ENCODE results near the gene ARPC2.

ARPC2 gene

DNA sequence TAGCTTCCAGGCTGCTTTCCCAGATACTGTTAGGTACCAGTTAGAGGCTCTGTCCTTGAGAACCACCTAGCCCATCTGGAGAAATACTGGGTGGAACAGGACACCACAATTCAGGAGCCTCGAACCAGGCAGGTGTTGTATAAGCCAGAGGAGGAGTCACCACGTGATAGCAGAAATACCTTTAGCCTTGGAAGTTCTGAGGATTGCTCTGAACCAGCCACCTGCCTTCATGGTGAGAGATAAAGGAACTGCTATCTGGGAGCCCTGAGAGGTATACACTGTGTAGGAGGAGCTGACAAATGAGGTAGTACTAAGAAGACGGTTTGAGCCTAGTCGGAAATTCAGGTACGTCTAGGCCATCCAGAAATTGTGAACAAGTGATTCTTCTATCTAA is 36.2 kb downstream of the ARPC2 start:
- DNase-seq (ENCODE audit: low read depth in 2 of 3, low spot score in 2 of 3): no peak

DNA sequence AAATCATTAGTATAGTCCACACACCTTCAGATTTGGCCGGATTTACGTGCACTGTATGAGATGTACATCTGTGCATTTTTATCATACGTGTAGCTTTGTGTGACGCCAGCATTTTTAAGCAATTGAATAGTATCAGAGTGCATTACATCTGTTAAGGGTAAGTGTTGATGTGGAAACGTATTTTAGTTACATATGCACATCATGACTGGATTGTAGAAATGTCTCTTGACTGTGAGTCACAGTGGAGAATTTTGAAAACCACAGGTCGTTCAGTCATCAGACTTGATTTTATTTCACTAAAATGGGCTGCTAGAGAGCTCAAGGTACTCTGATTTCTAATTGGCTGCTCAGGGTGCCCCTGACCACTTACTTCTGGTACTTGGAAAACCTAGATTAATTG is 38.5 kb downstream of the ARPC2 start:
- DNase-seq (ENCODE audit: low read depth in 2 of 3, low spot score in 2 of 3): no peak

DNA sequence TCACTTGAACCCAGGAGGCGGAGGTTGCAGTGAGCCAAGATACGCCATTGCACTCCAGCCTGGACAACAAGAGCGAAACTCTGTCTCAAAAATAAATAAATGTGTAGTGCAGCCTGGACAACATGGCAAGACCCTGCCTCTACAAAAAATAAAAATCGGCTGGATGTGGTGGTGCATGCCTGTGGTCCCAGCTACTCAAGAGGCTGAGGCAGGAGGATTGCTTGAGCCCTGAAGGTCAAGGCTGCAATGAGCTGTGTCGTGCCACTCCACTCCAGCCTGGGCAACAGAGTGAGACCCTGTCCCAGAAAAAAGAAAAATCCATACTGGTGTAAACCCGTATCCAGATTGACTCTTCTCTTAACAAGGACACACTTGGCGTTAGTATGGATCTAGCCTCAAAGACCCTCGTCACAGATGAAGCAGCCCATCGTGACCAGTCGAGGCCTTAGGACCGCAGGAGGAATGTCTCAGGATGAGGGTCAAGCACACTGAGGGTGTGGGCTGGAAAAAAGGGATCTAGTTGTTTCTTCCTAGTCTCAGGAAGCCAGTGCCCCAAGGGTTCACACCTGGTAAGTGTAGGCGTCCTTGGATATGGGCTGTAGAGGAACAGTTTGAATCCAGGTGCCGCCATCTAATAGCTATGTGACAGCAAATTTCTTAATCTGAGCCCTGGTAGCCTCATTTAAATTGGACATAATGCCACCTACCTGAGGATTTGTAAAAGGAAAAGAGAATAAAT is 39.8 kb downstream of the ARPC2 start:
- no peak for DNase-seq (ENCODE audit: low read depth in 2 of 3, low spot score in 2 of 3)

DNA sequence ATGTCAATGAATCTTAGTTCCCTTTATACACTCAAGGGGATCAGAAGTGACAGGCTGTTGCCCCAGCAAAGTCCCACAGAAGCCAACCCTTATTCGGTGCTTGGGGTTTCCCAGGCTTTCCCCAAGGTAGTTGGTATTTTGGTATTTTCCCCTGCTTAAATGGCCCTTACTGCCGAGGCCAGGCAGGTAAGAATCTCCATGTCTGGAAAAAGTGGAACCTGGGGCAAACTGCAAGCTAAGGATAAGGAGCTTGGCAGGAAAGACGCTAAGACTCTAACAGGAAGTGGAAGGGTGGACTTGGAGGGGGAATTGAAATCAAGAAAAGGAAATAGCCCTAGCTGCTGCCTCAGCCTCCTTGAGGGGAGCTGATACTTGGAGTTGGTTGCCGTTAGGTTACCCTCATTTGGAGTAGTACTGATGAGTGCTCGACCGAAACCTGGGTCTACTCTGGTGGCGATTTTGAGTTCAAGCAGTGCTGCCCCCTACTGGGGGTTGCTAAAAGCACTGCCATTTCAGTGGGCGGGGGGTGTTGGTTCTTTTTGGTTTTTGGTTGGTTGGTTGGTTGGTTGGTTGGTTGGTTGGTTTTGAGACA is 40.5 kb downstream of the ARPC2 start:
- DNase-seq (ENCODE audit: low read depth in 2 of 3, low spot score in 2 of 3): peak; percentile 35 to 66 (median 53)

DNA sequence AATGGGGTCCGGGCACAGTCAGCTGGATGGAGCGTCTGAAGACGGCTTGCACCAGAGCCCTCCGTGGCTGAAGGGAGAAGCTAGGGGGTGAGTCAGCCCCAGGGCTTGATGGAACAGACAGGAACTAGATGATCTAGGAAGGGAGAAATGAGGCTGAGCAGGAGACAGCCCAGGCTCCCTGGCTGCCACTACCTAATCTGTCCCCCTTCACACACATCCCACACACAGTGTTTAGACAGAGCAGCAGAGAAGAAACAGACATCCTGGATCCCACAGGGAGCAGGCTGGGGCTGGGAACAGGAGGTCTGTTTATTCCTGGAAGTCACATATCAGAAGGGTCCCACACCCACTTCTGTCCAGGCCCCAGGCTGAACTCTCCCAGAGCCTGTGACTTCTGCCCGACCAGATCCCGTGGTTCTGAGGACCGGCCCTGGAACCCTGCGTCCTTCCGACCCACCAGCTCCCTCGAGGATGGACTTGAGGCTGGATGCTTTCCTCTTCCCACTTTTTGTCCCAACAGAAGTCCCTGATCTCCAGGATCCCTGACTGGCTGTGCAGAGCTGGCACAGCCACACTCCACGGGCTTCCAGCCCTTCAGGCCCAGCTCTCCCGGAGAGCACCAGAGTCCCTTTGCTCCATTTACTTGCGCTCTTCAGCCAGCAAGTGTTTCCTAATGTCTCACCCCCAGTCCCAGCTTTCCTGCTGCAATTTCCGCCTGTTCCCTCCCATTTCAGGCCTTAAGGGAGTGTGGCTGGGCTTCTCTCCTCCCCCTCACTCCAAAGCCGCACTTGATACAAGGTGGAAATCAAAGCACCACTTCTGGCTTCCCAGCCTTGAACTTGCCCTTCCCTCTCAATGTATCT is 42.3 kb downstream of the ARPC2 start:
- no peak for DNase-seq (ENCODE audit: low read depth in 2 of 3, low spot score in 2 of 3)

GRCh38 chr2:218260166-218260565 is 43.2 kb downstream of the ARPC2 start:
- no peak for DNase-seq (ENCODE audit: low read depth in 2 of 3, low spot score in 2 of 3)

DNA sequence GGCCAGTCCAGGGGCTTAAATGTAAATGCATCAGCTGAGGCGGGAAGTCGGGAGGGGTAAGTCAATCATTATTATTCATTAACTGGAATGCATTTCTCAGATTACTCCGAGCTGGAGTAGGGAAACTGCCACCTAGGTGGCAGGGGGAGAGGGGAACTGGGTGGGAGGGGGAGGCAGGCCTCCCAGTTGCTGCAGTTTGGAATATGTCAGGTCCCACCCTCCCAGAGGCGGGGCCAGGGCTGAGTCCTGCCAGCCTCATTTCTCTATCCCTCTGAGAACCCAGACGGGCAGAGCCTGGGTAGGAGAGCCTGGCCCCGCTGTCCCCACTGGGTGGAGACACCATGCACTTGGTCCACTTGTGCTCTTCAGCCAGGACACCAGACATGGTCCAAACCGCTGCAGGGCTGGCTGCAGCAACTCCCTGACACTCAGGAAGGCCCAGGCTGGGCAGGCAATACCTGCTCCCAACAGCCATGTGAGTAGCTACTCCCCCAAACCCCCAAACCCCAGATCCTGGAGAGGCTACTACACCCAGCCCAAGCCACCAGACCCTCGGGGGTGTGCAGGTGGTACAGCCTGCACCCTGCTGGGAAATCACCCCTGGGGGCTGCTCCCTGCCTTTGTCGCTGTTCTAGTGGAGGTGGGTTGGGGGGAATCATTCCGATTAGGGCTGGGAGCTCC is 43.9 kb downstream of the ARPC2 start, which contains the start of gene GPBAR1:
GPBAR1 (plus strand) TSS at position 274 of the 681 bp plus-strand sequence. CDS start 1,710 bp downstream, outside the sequence.
- DNase-seq (ENCODE audit: low read depth in 2 of 3, low spot score in 2 of 3): no peak

DNA sequence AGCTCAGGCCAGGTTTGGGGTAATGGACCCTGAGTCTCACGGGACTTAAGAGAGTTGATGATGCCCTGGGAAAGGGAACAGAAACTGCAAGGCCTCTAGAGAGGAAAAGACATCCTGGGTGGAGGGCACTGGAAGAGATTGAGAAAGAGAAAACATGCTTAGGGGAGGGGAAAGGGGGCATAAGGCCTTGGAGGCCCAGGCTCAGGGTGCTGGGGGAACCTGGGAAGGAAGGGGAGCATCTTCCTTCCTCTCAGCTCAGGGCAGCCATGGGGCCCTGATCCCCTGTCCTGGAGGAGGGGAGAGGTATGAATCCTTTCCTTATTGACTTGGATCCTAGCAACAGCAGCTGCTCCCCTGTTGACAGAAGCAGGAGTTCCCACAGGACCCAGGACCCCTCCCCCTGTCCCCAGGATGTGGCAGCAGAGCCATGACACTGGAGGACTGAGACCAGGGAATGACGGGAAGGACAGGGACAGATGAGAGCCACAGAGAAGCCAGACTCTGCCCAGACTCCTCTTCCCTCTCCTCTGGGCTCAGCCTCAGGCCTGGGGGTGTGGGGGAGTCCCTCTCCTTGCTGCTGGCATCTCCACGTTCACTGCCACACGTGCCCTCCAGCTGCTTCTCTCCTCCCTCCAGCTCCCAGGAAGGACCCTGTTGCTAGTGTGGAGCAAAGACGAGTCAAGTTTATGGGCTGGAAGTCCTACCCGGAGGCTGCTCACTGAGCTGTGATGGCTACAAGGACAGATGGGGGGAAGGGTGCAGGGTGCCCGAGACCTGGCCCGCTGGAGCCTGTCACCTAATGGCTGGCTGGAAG is 44.6 kb downstream of the ARPC2 start:
- DNase-seq (ENCODE audit: low read depth in 2 of 3, low spot score in 2 of 3): no peak

DNA sequence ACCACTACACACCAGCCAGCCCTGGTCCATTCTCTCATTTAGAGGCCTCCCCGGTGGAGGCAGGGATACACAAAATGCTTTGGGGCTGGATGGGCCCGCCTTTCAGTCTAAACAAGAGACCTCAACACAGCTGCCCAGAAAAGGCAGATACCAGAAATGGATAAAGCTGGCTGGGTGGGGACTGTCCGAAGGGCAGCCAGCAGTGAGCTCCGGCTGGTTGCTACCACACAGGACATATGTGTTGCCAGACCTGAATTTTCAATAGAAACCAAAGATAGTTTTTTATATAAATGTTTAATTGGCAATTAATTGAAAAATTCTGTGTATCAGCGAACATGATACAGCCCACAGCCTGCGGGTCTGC is 45.2 kb downstream of the ARPC2 start:
- no peak for DNase-seq (ENCODE audit: low read depth in 2 of 3, low spot score in 2 of 3)

- DNase-seq (ENCODE audit: low read depth in 2 of 3, low spot score in 2 of 3): no peak
Measured at GRCh38 chr2:218262631-218263586, 45.9 kb downstream of the ARPC2 start.

GRCh38 chr2:218263817-218264641 is 47.0 kb downstream of the ARPC2 start:
- DNase-seq (ENCODE audit: low read depth in 2 of 3, low spot score in 2 of 3): no peak

- no peak for DNase-seq (ENCODE audit: low read depth in 2 of 3, low spot score in 2 of 3)
Measured at GRCh38 chr2:218264773-218265561, 48.0 kb downstream of the ARPC2 start.

DNA sequence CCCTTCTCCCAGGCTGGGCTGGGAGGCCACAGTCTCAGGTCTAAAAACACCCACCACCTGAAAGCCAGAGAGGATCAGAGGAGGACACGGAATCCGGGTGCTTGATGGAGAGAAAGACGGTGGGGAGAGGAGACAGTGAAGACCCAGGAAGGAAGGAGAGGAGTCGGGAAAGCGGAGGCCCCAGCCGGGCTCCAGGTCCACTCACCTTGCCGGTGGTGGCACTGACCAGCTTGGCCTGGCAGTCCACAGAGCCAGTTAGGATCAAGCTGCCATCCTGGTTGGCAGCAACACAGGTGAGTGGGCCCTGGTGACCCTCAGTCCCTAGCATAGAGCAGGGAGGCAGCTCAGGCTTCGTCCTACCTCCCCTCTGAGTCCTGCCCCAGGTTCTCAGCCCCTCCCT is 48.6 kb downstream of the ARPC2 start:
- DNase-seq (ENCODE audit: low read depth in 2 of 3, low spot score in 2 of 3): no peak

- no peak for DNase-seq (ENCODE audit: low read depth in 2 of 3, low spot score in 2 of 3)
Measured at GRCh38 chr2:218266316-218266979, 49.5 kb downstream of the ARPC2 start.

- DNase-seq (ENCODE audit: low read depth in 2 of 3, low spot score in 2 of 3): no peak
Measured at GRCh38 chr2:218267259-218267658, 50.3 kb downstream of the ARPC2 start.

DNA sequence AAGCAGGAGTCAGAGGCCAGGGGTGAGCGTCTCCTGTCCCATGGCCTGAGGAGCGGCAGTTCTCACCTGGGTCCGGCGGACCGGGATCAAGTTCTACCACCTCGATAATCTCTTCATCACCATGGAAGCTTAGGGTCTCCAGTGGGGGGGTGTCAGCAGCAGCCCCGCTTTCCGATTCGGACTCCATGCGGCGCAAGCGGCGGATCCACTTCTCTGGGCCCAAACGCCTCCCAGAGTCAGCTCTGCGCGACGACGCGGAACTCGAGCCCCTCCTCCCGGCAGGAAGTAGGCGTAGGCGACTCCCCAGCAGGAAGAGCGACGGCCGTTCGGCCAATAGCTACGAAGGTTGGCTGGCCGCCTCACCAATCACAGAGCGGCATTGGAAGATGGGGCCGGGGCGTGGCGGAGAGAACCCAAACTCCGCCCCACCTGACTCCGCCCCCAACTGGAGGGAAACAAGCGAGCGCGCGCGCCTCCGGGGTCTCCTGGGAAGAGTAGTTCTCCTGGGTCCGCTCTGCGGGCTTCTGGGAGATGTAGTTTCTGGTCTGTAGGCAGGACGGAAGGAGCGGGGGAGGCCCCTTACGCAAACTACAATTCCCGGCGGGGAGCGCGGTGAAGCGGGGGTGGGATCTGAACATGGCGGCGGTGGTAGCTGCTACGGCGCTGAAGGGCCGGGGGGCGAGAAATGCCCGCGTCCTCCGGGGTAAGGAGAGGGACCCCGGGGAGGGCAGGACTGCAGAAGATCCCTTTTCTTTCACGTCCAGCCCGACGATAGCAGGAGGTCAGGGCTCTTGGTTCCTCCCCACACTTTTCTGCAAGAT is 53.1 kb downstream of the ARPC2 start, which contains the start of the genes AAMP and PNKD:
AAMP (minus strand) TSS at position 238 of the 821 bp plus-strand sequence; CDS start at position 187, 51 bp downstream.
PNKD (plus strand) TSS at position 620 of the 821 bp plus-strand sequence; CDS start at position 637, 17 bp downstream.
- DNase-seq (ENCODE audit: low read depth in 2 of 3, low spot score in 2 of 3): peak; percentile 99
